Smooth muscle cell (in vitro differentiated cells): ENCODE results near the gene ELOVL6. TPM values are rescaled to one million over a fixed set of nuclear protein-coding genes. Genes with fewer than 3 reads are reported as not detected.

ENCODE experiments used
- DNase-seq: peaks from one replicate; lab custom pipeline; 2025; ENCODE audit not compliant: unreplicated experiment; lab: John Stamatoyannopoulos, UW
- H2AFZ ChIP-seq: fragments of 200-600 bp; sonication (generic); 2 replicates; pipeline ENCODE4 v1.6.0; 2016; ENCODE audit warnings: antibody characterized with exemption, low read depth, mild to moderate bottlenecking
- H3F3A ChIP-seq: fragments of 200-600 bp; sonication (generic); 2 replicates; pipeline ENCODE4 v1.6.0; 2017; ENCODE audit warnings: antibody characterized with exemption, low read depth
- H3K27ac ChIP-seq: fragments of 200-600 bp; sonication (generic); 2 replicates; pipeline ENCODE4 v1.5.1; 2016; ENCODE audit warnings: low read depth, mild to moderate bottlenecking
- H3K27me3 ChIP-seq: fragments of 200-600 bp; sonication (generic); 2 replicates; pipeline ENCODE4 v1.6.1; 2016; ENCODE audit warnings: low read depth, mild to moderate bottlenecking
- H3K36me3 ChIP-seq: fragments of 200-600 bp; sonication (generic); 2 replicates; pipeline ENCODE4 v1.5.1; 2016; ENCODE audit warnings: low read depth
- H3K4me1 ChIP-seq: fragments of 200-600 bp; sonication (generic); 2 replicates; pipeline ENCODE4 v1.5.1; 2016; ENCODE audit warnings: low read depth
- H3K4me2 ChIP-seq: fragments of 200-600 bp; sonication (generic); 2 replicates; pipeline ENCODE4 v1.6.0; 2016; ENCODE audit warnings: mild to moderate bottlenecking
- H3K4me3 ChIP-seq: fragments of 200-600 bp; sonication (generic); 2 replicates; pipeline ENCODE4 v1.5.1; 2016; ENCODE audit warnings: mild to moderate bottlenecking
- H3K79me2 ChIP-seq: fragments of 200-600 bp; sonication (generic); 2 replicates; pipeline ENCODE4 v1.6.0; 2016; ENCODE audit warnings: low read depth, mild to moderate bottlenecking
- H3K9ac ChIP-seq: fragments of 200-600 bp; sonication (generic); 2 replicates; pipeline ENCODE4 v1.6.0; 2016; ENCODE audit warnings: low read depth
- H3K9me3 ChIP-seq: fragments of 200-600 bp; sonication (generic); replicated peaks from 2 replicates; pipeline ENCODE4 v1.5.1; 2016; ENCODE audit warnings: low read depth
- H4K20me1 ChIP-seq: fragments of 200-600 bp; sonication (generic); 2 replicates; pipeline ENCODE4 v1.6.0; 2016; ENCODE audit warnings: low read depth
- WGBS: methylation state at CpG from one replicate; pipeline ENCODE4 v1.1.7; 2016; ENCODE audit warnings: low lambda C conversion rate; 5-methylcytosine and 5-hydroxymethylcytosine counted together
- polyA plus RNA-seq: library from polyadenylated mRNA; unstranded; fragments of >200 nt; fragmentation: Nextera tagmentation; extraction: Ambion mirVana; gene quantifications from 2 replicates; pipeline ENCODE4 v1.2.1, GENCODE V29; 2016
- total RNA-seq: library from RNA; depleted of rRNA; stranded (reverse); fragments of >200 nt; gene quantifications from 2 replicates; pipeline ENCODE4 v1.2.3, GENCODE V29; 2014
- TF ChIP-seq, protein P1 (sequence below): fragments of 200-600 bp; sonication (generic); IDR thresholded peaks from 2 replicates; pipeline ENCODE4 v1.5.1; 2017; ENCODE audit warnings: borderline replicate concordance, mild to moderate bottlenecking, antibody characterized with exemption; ENCODE audit not compliant: insufficient read depth, poor library complexity, severe bottlenecking

The ELOVL6 gene
- total and polyA plus RNA-seq, 2 experiments from 2014 or later, result 7.8 to 11.6 TPM

DNA sequence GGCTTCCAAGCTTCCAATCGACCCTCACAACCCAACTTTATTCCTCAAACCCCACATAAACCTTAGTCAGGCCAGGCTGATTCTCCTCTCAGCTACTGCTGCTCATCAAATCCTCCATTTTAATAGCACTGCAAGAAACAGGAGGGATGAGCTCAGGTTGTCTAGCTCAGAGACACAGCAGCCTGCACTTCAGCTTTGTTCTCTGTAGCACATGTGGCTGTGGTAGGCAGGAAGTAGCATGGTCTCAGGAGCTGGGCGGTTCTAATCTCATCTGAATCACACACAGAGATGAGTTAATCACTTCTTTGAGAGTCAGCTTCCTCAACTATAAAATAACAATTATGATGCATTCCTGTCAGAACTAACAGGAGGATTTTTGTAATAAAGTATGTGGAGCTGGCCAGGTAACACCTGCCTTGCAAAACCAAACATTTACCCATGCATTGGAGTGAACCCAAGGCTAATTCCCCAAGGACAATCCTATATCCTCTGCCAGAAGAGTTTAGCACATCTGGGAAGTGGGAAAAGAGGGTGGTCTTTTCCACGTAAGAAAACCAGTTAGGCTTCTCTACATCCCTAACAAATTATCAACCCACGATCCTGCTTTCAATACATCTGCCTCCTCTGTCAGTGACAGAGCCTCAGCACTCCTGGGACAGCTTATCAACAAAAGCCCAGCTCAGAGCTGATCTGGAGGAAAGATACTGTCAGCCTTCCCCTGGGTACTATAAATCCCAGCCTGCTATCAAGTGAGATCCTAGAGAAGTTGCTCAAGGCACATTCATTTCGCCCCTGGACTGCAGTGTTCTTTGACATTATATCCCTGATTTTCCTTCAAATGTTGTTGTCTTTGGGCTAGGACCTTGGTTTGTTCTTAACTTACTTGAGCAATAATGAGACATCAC, 32.8 kb downstream of the ELOVL6 start:
- H3K27me3 ChIP-seq, result no peaks in the 10 kb centered on the region
- H3K9me3 ChIP-seq, result no peaks in the 10 kb centered on the region
- DNase-seq, result no peak
- H3K79me2 ChIP-seq, result no peaks in the 10 kb centered on the region
- H3K4me3 ChIP-seq, result no peak overlapping the region
- TF ChIP-seq, protein P1, sequence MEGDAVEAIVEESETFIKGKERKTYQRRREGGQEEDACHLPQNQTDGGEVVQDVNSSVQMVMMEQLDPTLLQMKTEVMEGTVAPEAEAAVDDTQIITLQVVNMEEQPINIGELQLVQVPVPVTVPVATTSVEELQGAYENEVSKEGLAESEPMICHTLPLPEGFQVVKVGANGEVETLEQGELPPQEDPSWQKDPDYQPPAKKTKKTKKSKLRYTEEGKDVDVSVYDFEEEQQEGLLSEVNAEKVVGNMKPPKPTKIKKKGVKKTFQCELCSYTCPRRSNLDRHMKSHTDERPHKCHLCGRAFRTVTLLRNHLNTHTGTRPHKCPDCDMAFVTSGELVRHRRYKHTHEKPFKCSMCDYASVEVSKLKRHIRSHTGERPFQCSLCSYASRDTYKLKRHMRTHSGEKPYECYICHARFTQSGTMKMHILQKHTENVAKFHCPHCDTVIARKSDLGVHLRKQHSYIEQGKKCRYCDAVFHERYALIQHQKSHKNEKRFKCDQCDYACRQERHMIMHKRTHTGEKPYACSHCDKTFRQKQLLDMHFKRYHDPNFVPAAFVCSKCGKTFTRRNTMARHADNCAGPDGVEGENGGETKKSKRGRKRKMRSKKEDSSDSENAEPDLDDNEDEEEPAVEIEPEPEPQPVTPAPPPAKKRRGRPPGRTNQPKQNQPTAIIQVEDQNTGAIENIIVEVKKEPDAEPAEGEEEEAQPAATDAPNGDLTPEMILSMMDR, result no peak
- no peaks in the 10 kb centered on the region for H4K20me1 ChIP-seq
- no peaks in the 10 kb centered on the region for H3F3A ChIP-seq
- no peaks in the 10 kb centered on the region for H3K4me1 ChIP-seq
- no peaks in the 10 kb centered on the region for H3K36me3 ChIP-seq
- H2AFZ ChIP-seq, result no peak overlapping the region
- H3K4me2 ChIP-seq, result peak overlapping the region; percentile 44
- WGBS, result 45% methylated on average over 5 of the region's 5 CpGs
- H3K9ac ChIP-seq, result no peak overlapping the region
- H3K27ac ChIP-seq, result peak overlapping the region; percentile 90

GRCh38 chr4:110164856-110165255, 33.6 kb downstream of the ELOVL6 start:
- Histone ChIP-seq H3F3A (no peaks in the 10 kb centered on the region), H4K20me1 (no peaks in the 10 kb centered on the region), H3K4me2 (no peak overlapping the region), H3K36me3 (no peaks in the 10 kb centered on the region), H3K4me3 (no peak overlapping the region), H3K27ac (peak overlapping the region; percentile 90), H3K79me2 (no peaks in the 10 kb centered on the region), H3K9me3 (no peaks in the 10 kb centered on the region), H3K9ac (no peak overlapping the region), H2AFZ (no peak overlapping the region), H3K4me1 (no peaks in the 10 kb centered on the region), H3K27me3 (no peaks in the 10 kb centered on the region)
- TF ChIP-seq, protein P1, result no peak
- 72% methylated on average over 2 of the region's 2 CpGs for WGBS
- no peak for DNase-seq

GRCh38 chr4:110164251-110164650, 34.2 kb downstream of the ELOVL6 start:
- TF ChIP-seq, protein P1, result no peak
- Histone ChIP-seq H3K36me3 (no peaks in the 10 kb centered on the region), H3K9me3 (no peaks in the 10 kb centered on the region), H3K4me3 (no peak overlapping the region), H3F3A (no peaks in the 10 kb centered on the region), H3K9ac (peak overlapping the region; percentile 58), H3K27me3 (no peaks in the 10 kb centered on the region), H2AFZ (no peak overlapping the region), H3K4me2 (peak overlapping the region; percentile 60), H3K27ac (peak overlapping the region; percentile 90), H3K4me1 (no peaks in the 10 kb centered on the region), H3K79me2 (no peaks in the 10 kb centered on the region), H4K20me1 (peaks cover 3% of the 10 kb centered on the region)
- no peak for DNase-seq
- WGBS, result 48% methylated on average over 5 of the region's 5 CpGs
